Stimulated activated CD4-positive, alpha-beta T cell treated with anti-CD3 and anti-CD28 coated beads, Interleukin-4, amount 100 ng/mL, for 24 hours (primary cell): ENCODE measurements around the gene UBP1.
A peak's percentile ranks its signal among the peaks of the same experiment; 100 is the strongest.
"Not testable (repeated sequence)": the region's sequence is repeated elsewhere in the genome, so short reads cannot be mapped to it uniquely, and the experiment has no call there.

ENCODE experiments used
- DNase-seq: peaks from one replicate; pipeline ENCODE4 v3.0.0-alpha.2; 2020

The UBP1 gene

GRCh38 chr3:33440328-33441224, at the start of gene UBP1:
UBP1 (minus strand) TSS chr3:33440405; CDS start chr3:33439848, 557 bp downstream.
- DNase-seq, result peak; percentile 98

- no peak for DNase-seq
Observed at GRCh38 chr3:33488683-33489082, 48.5 kb upstream of the UBP1 start.

GRCh38 chr3:33488246-33488645, 48.0 kb upstream of the UBP1 start:
- DNase-seq, result no peak

GRCh38 chr3:33482111-33482521, 41.9 kb upstream of the UBP1 start:
- no peak for DNase-seq

- DNase-seq, result no peak
Observed at GRCh38 chr3:33474896-33475295, 34.7 kb upstream of the UBP1 start.

GRCh38 chr3:33473813-33474212, 33.6 kb upstream of the UBP1 start:
- no peak for DNase-seq

- no peak for DNase-seq
Observed at GRCh38 chr3:33467786-33468185, 27.6 kb upstream of the UBP1 start.

GRCh38 chr3:33461097-33461496, 20.9 kb upstream of the UBP1 start:
- DNase-seq, result no peak

GRCh38 chr3:33459577-33459976, 19.4 kb upstream of the UBP1 start:
- not testable (repeated sequence) for DNase-seq

- no peak for DNase-seq
Observed at GRCh38 chr3:33458446-33458845, 18.2 kb upstream of the UBP1 start.

GRCh38 chr3:33456756-33457155, 16.6 kb upstream of the UBP1 start:
- DNase-seq, result no peak

GRCh38 chr3:33453331-33453761, 13.1 kb upstream of the UBP1 start:
- DNase-seq, result no peak

- DNase-seq, result not testable (repeated sequence)
Observed at GRCh38 chr3:33451994-33452393, 11.8 kb upstream of the UBP1 start.

- no peak for DNase-seq
Observed at GRCh38 chr3:33447958-33448357, 7.8 kb upstream of the UBP1 start.

- DNase-seq, result not testable (repeated sequence)
Observed at GRCh38 chr3:33447256-33447625, 7.0 kb upstream of the UBP1 start.

GRCh38 chr3:33442190-33442589, 2.0 kb upstream of the UBP1 start:
- no peak for DNase-seq

- DNase-seq, result no peak
Observed at GRCh38 chr3:33441225-33441976, 1.2 kb upstream of the UBP1 start.

- DNase-seq, result peak; percentile 45
Observed at GRCh38 chr3:33439546-33440327, 468 bp downstream of the UBP1 start.

GRCh38 chr3:33438881-33439545, 1.2 kb downstream of the UBP1 start:
- no peak for DNase-seq

- DNase-seq, result no peak
Observed at GRCh38 chr3:33438284-33438668, 1.9 kb downstream of the UBP1 start.

GRCh38 chr3:33437556-33438283, 2.5 kb downstream of the UBP1 start:
- no peak for DNase-seq

GRCh38 chr3:33433843-33434242, 6.4 kb downstream of the UBP1 start:
- DNase-seq, result no peak
